Cardiac muscle cell (in vitro differentiated cells and primary cell): Measurements from ENCODE around the gene FAM78A. TPM values are rescaled to one million over a fixed set of nuclear protein-coding genes. Genes with fewer than 3 reads are reported as not detected.

Experiments used
- DNase-seq, 2 donors: peaks; one replicate each; pipeline versions ENCODE4 v3.0.0 to v3.0.0-alpha.2; 2010 to 2017; ENCODE audit warnings: low read depth in 1 of 2, low spot score in 1 of 2
- H3K27ac ChIP-seq: fragments of 200-600 bp; sonication (generic); 2 replicates; pipeline ENCODE4 v1.5.1; 2016
- H3K27me3 ChIP-seq: fragments of 200-600 bp; sonication (generic); 2 replicates; pipeline ENCODE4 v1.6.0; 2016; ENCODE audit warnings: control low read depth
- H3K36me3 ChIP-seq: fragments of 200-600 bp; sonication (generic); 2 replicates; pipeline ENCODE4 v1.5.1; 2016; ENCODE audit warnings: control low read depth
- H3K4me1 ChIP-seq: fragments of 200-600 bp; sonication (generic); 2 replicates; pipeline ENCODE4 v1.8.1; 2017; ENCODE audit warnings: low read depth, mild to moderate bottlenecking, mixed run types
- H3K4me3 ChIP-seq: fragments of 200-600 bp; sonication (generic); 2 replicates; pipeline ENCODE4 v1.5.1; 2016; ENCODE audit warnings: mild to moderate bottlenecking
- H3K9me3 ChIP-seq: fragments of 200-600 bp; sonication (generic); 2 replicates; pipeline ENCODE4 v1.5.1; 2017; ENCODE audit warnings: low read depth, mild to moderate bottlenecking, control low read depth
- CTCF ChIP-seq: IDR thresholded peaks from 2 replicates; pipeline ENCODE4 v1.5.1; 2012; ENCODE audit warnings: low read depth, mild to moderate bottlenecking, low read length
- polyA plus RNA-seq: library from polyadenylated mRNA; unstranded; fragments of >200 nt; fragmentation: Nextera tagmentation; extraction: Ambion mirVana; gene quantifications from 2 replicates; pipeline ENCODE4 v1.2.1, GENCODE V29; 2016
- total RNA-seq: library from RNA; depleted of rRNA; stranded (reverse); fragments of >200 nt; gene quantifications from 2 replicates; pipeline ENCODE4 v1.2.3, GENCODE V29; 2016

FAM78A gene
- total and polyA plus RNA-seq, 2 experiments from 2014 or later, result 21.5 to 42.6 TPM

GRCh38 chr9:131304676-131305355 lies 28.5 kb upstream of the FAM78A start:
- Histone ChIP-seq H3K36me3 (no peaks in the 10 kb centered on the region), H3K27ac (no peak overlapping the region), H3K4me1 (peaks cover 11% of the 10 kb centered on the region), H3K27me3 (no peaks in the 10 kb centered on the region), H3K4me3 (no peak overlapping the region), H3K9me3 (no peaks in the 10 kb centered on the region)
- no peak for DNase-seq
- TF ChIP-seq CTCF, result no peak

GRCh38 chr9:131303381-131304321 lies 27.3 kb upstream of the FAM78A start:
- no peak overlapping the region for H3K27ac ChIP-seq
- H3K4me3 ChIP-seq, result no peak overlapping the region
- DNase-seq, result no peak
- no peaks in the 10 kb centered on the region for H3K36me3 ChIP-seq
- H3K4me1 ChIP-seq, result peaks cover 23% of the 10 kb centered on the region
- no peaks in the 10 kb centered on the region for H3K27me3 ChIP-seq
- no peak for TF ChIP-seq CTCF
- no peaks in the 10 kb centered on the region for H3K9me3 ChIP-seq

GRCh38 chr9:131302244-131303075 lies 26.1 kb upstream of the FAM78A start:
- Histone ChIP-seq H3K27me3 (no peaks in the 10 kb centered on the region), H3K4me1 (peaks cover 35% of the 10 kb centered on the region), H3K27ac (peak overlapping the region; percentile 14), H3K36me3 (no peaks in the 10 kb centered on the region), H3K9me3 (no peaks in the 10 kb centered on the region), H3K4me3 (no peak overlapping the region)
- no peak for DNase-seq
- no peak for TF ChIP-seq CTCF

GRCh38 chr9:131300444-131300843 lies 24.1 kb upstream of the FAM78A start:
- Histone ChIP-seq H3K27ac (no peak overlapping the region), H3K9me3 (no peaks in the 10 kb centered on the region), H3K4me3 (no peak overlapping the region), H3K4me1 (peaks cover 49% of the 10 kb centered on the region), H3K36me3 (no peaks in the 10 kb centered on the region), H3K27me3 (no peaks in the 10 kb centered on the region)
- no peak for TF ChIP-seq CTCF
- DNase-seq, result no peak

DNA sequence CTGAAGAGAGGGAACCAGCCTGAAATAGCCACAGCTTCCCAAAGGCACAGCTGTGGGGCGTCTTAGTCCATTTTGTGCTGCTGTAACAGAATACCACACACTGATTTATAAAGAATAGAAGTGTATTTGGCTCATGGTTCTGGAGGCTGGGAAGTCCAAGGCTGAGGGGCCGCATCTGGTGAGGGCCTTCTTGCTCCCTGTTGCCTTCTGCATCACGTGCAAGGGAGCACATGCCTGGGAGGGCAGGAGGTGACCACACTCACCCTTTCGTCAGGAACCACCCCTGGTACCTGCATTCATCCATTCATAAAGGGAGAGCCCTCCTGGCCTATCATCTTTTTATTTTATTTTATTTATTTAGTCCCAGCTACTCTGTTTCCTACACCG lies 23.6 kb upstream of the FAM78A start:
- Histone ChIP-seq H3K36me3 (no peaks in the 10 kb centered on the region), H3K9me3 (no peaks in the 10 kb centered on the region), H3K4me3 (no peak overlapping the region), H3K4me1 (peaks cover 49% of the 10 kb centered on the region), H3K27ac (peak overlapping the region; percentile 96), H3K27me3 (no peaks in the 10 kb centered on the region)
- TF ChIP-seq CTCF, result no peak
- no peak for DNase-seq
